ENCODE measurements around the gene KCND3. TPM values are rescaled to one million over a fixed set of nuclear protein-coding genes. Genes with fewer than 3 reads are reported as not detected.
A peak's percentile ranks its signal among the peaks of the same experiment; 100 is the strongest.

Gene KCND3
- total RNA-seq, 1 donor from 2014 or later, result not detected

GRCh38 chr1:111737216-111738132, 252.0 kb downstream of the KCND3 start:
- DNase-seq (ENCODE audit: low read depth), result no peak
- TF ChIP-seq CTCF (conservative IDR thresholded peaks at IDR 0.05; ENCODE audit: low read depth, low read length), result no peak
- H3K4me3 ChIP-seq (ENCODE audit: low read depth, low read length), result peak overlapping the region; percentile 62

GRCh38 chr1:111736548-111737215, 252.8 kb downstream of the KCND3 start:
- no peak for TF ChIP-seq CTCF (conservative IDR thresholded peaks at IDR 0.05; ENCODE audit: low read depth, low read length)
- no peak for DNase-seq (ENCODE audit: low read depth)
- H3K4me3 ChIP-seq (ENCODE audit: low read depth, low read length), result no peak overlapping the region

- DNase-seq (ENCODE audit: low read depth), result no peak
- TF ChIP-seq CTCF (conservative IDR thresholded peaks at IDR 0.05; ENCODE audit: low read depth, low read length), result no peak
- H3K4me3 ChIP-seq (ENCODE audit: low read depth, low read length), result no peak overlapping the region
Measured at GRCh38 chr1:111735858-111736544, 253.5 kb downstream of the KCND3 start.

GRCh38 chr1:111735321-111735720, 254.1 kb downstream of the KCND3 start:
- H3K4me3 ChIP-seq (ENCODE audit: low read depth, low read length), result no peak overlapping the region
- no peak for TF ChIP-seq CTCF (conservative IDR thresholded peaks at IDR 0.05; ENCODE audit: low read depth, low read length)
- no peak for DNase-seq (ENCODE audit: low read depth)

DNA sequence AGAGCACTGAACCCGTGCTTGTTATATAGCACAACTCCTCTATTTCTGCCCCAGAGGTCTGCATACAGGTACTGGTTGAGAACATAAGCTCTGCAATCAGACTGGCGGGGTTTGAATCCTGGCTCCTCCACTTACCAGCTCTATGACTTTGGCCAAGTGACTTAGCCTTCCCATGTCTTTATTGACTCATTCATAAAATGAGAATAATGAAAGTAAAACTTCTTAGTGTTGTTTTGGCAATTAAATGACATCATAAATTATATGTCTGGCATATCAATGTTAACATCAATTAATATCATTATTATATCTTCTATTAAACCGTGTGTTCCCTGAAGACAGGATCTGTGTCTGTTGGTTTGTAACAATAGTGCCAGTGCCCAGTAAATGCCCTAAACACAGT, 254.6 kb downstream of the KCND3 start:
- no peak for DNase-seq (ENCODE audit: low read depth)
- no peak for TF ChIP-seq CTCF (conservative IDR thresholded peaks at IDR 0.05; ENCODE audit: low read depth, low read length)
- H3K4me3 ChIP-seq (ENCODE audit: low read depth, low read length), result no peak overlapping the region

- no peak for TF ChIP-seq CTCF (conservative IDR thresholded peaks at IDR 0.05; ENCODE audit: low read depth, low read length)
- no peak overlapping the region for H3K4me3 ChIP-seq (ENCODE audit: low read depth, low read length)
Measured at GRCh38 chr1:111734426-111734825, 255.0 kb downstream of the KCND3 start.

More at GRCh38 chr1:111734426-111734825, 255.0 kb downstream of the KCND3 start:
- no peak for DNase-seq (ENCODE audit: low read depth)
